Sigmoid colon (tissue), 7 donors: Measurements from ENCODE around the gene PARP6. TPM values are rescaled to one million over a fixed set of nuclear protein-coding genes. Genes with fewer than 3 reads are reported as not detected.

Source experiments
- DNase-seq: peaks from one replicate; pipeline ENCODE4 v3.0.0-alpha.2; 2019
- H3K27ac ChIP-seq, 4 donors: fragments of 200-600 bp; sonication (generic); one replicate each; pipeline ENCODE4 v1.5.1; 2016 to 2019; ENCODE audit warnings: mild to moderate bottlenecking in 1 of 4
- H3K27me3 ChIP-seq, 3 donors: fragments of 200-600 bp; sonication (generic); one replicate each; pipeline ENCODE4 v1.5.1; 2019; ENCODE audit warnings: mild to moderate bottlenecking in 1 of 3
- H3K36me3 ChIP-seq, 4 donors: fragments of 200-600 bp; sonication (generic); one replicate each; pipeline ENCODE4 v1.5.1; 2016 to 2019
- H3K4me1 ChIP-seq, 4 donors: fragments of 200-600 bp; sonication (generic); one replicate each; pipeline ENCODE4 v1.5.1; 2017 to 2019
- H3K4me3 ChIP-seq, 4 donors: fragments of 200-600 bp; sonication (generic); one replicate each; pipeline ENCODE4 v1.5.1; 2017 to 2019; ENCODE audit warnings: mild to moderate bottlenecking in 2 of 4, moderate library complexity in 1 of 4
- H3K9me3 ChIP-seq, 4 donors: fragments of 200-600 bp in 3 of 4; sonication (generic) in 3 of 4; one replicate each; pipeline versions ENCODE4 v1.5.1 to v1.6.1; 2013 to 2019
- EP300 ChIP-seq, 4 donors: sonication (generic); formaldehyde crosslinking; IDR thresholded peaks; one replicate each; pipeline ENCODE4 v1.6.1; 2017; ENCODE audit warnings: antibody characterized with exemption in 4 of 4
- POLR2A ChIP-seq, 2 donors: fragments of 450-650 bp; IDR thresholded peaks; one replicate each; pipeline ENCODE4 v1.6.1; 2016; ENCODE audit warnings: antibody characterized with exemption in 2 of 2, mild to moderate bottlenecking in 2 of 2, moderate library complexity in 2 of 2
- POLR2AphosphoS5 ChIP-seq, 4 donors: sonication (generic); formaldehyde crosslinking; IDR thresholded peaks; one replicate each; pipeline ENCODE4 v1.6.1; 2017; ENCODE audit warnings: antibody characterized with exemption in 4 of 4
- WGBS, 2 donors: extraction: QIAGEN DNeasy Blood & Tissue Kit; methylation state at CpG; one replicate each; pipeline ENCODE4 v1.1.7; 2013; 5-methylcytosine and 5-hydroxymethylcytosine counted together
- intact Hi-C: fragments of 100-400 bp; cut with DNase I; formaldehyde crosslinking; loops from one replicate; pipeline ENCODE4 v1.15.1; 2023
- polyA plus RNA-seq, 3 donors: library from polyadenylated mRNA; stranded (reverse); fragments of 200-250 nt; gene quantifications; one replicate each; pipeline ENCODE4 v1.2.3, GENCODE V29; 2013
- total RNA-seq, 4 donors: library from RNA; depleted of rRNA; stranded (reverse); fragments of >200 nt; gene quantifications; one replicate each; pipeline ENCODE4 v1.1.0, GENCODE V29; 2016
- TF ChIP-seq, protein P1 (sequence below), 4 experiments: fragments of 450-650 bp in 3 of 4; fragments of 200-600 bp in 1 of 4; IDR thresholded peaks; one replicate each; pipeline ENCODE4 v1.5.1; 2016 to 2019; ENCODE audit warnings: antibody characterized with exemption in 4 of 4, mild to moderate bottlenecking in 3 of 4, moderate library complexity in 2 of 4
- donor health status: healthy with polysubstance abuse.
- donor health status: Bipolar disorder and iron deficiency.
- donor health status: healthy.

Gene PARP6
- total and polyA plus RNA-seq, 7 donors, result 12.5 to 103 (median 41.5) TPM

DNA sequence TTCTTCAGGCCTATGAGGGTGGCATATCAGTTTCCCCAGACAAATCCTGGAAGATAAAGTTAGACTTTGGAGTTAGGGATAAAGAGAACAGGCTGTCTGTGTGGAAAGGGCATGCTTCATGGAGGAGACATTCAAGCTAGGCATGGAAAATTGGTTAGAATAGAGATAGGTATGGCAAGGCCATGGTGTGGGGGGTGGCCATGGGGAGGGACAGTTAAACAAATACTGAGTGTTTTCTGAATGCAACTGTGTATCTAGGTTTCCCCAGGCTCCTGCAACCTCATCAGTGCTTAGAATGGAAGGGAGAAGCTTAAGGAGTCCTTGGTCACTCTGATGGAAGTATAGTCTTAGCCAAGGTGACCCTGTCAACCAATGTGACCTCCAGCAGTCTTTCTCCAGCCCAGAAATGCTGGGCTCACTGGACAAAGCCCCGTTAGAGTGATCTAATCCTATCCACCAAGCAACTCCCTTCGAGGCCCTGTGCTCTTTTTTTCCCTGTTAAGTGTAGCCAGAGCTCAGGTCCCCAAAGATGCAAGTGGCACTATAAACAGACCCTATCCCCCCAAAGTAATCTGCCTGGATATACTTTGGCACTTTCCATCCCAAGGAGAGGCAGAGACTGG, 35.9 kb downstream of the PARP6 start:
- H3K27ac ChIP-seq, result peak overlapping the region in 1 of 4 donors; percentile 27

DNA sequence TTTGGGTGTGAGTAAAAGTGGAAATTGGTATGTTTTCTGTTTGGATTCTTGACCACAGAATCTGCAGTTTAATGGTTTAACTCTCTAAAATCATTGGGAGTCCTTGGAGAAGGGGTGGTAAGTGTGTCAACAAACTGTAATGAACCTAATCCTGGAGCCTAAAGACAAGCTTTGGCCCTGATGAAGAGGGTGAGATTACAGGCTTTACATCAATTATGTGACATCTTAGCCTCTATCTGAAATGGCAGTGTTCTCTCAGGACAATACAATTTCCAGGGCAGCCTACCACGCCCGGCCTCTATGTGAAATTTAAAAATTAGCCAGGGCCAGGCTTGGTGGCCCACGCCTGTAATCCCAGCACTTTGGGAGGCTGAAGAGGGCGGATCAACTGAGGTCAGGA, 37.1 kb downstream of the PARP6 start:
- H3K36me3 ChIP-seq, result peaks cover 0 to 14% (median 1%) of the 10 kb centered on the region in 4 donors
- WGBS, 2 donors, result 74 to 91% methylated on average over 4 of the region's 4 CpGs

More for the DNA sequence above, 35.9 kb downstream of the PARP6 start:
- peaks cover 0 to 26% (median 9%) of the 10 kb centered on the region in 4 donors for H3K36me3 ChIP-seq
- no peaks in the 10 kb centered on the region for H3K9me3 ChIP-seq
- H3K27me3 ChIP-seq, result no peaks in the 10 kb centered on the region
- TF ChIP-seq, protein P1, sequence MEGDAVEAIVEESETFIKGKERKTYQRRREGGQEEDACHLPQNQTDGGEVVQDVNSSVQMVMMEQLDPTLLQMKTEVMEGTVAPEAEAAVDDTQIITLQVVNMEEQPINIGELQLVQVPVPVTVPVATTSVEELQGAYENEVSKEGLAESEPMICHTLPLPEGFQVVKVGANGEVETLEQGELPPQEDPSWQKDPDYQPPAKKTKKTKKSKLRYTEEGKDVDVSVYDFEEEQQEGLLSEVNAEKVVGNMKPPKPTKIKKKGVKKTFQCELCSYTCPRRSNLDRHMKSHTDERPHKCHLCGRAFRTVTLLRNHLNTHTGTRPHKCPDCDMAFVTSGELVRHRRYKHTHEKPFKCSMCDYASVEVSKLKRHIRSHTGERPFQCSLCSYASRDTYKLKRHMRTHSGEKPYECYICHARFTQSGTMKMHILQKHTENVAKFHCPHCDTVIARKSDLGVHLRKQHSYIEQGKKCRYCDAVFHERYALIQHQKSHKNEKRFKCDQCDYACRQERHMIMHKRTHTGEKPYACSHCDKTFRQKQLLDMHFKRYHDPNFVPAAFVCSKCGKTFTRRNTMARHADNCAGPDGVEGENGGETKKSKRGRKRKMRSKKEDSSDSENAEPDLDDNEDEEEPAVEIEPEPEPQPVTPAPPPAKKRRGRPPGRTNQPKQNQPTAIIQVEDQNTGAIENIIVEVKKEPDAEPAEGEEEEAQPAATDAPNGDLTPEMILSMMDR (IDR thresholded peaks at IDR 0.05), result no peak
- TF ChIP-seq POLR2AphosphoS5 (IDR thresholded peaks at IDR 0.05), result no peak
- TF ChIP-seq EP300 (IDR thresholded peaks at IDR 0.05), result no peak
- no peak for TF ChIP-seq POLR2A (IDR thresholded peaks at IDR 0.05)
- H3K4me1 ChIP-seq, result peaks cover 0 to 24% (median 9%) of the 10 kb centered on the region in 4 donors
- 93 to 95% methylated on average over 2 of the region's 2 CpGs for WGBS, 2 donors
- no peak for DNase-seq
- intact Hi-C loops, result no loop called here
- H3K4me3 ChIP-seq, result no peak overlapping the region

DNA sequence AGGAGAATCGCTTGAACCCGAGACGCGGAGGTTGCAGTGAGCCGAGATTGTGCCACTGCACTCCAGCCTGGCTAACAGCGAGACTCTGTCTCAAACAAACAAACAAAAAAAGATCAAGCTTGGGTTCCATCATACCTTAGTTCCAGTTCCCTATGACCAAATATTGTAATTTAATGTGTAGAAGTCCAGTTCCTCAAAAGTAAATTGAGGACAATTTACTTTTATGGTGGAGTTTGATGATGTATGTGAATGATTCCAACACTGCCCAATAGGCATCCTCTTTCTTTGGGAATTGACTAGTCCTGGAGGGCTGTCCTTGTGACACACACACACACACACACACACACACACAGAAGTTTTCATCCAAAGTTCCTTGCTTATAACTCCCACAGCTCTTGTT, 38.6 kb downstream of the PARP6 start:
- Histone ChIP-seq H3K9me3 (no peaks in the 10 kb centered on the region), H3K27ac (no peak overlapping the region), H3K36me3 (peaks cover 0 to 1% (median 0%) of the 10 kb centered on the region in 4 donors), H3K4me3 (no peak overlapping the region), H3K4me1 (peaks cover 0 to 35% (median 17%) of the 10 kb centered on the region in 4 donors), H3K27me3 (no peaks in the 10 kb centered on the region)
- WGBS, 2 donors, result 96 to 97% methylated on average over 6 of the region's 6 CpGs
- no peak for TF ChIP-seq POLR2A (IDR thresholded peaks at IDR 0.05)
- TF ChIP-seq POLR2AphosphoS5 (IDR thresholded peaks at IDR 0.05), result no peak
- no peak for TF ChIP-seq EP300 (IDR thresholded peaks at IDR 0.05)
- TF ChIP-seq, protein P1 (IDR thresholded peaks at IDR 0.05), result no peak
- DNase-seq, result no peak
- intact Hi-C loops, result no loop called here

More for the DNA sequence above, 37.1 kb downstream of the PARP6 start:
- TF ChIP-seq POLR2A (IDR thresholded peaks at IDR 0.05) (no peak), EP300 (IDR thresholded peaks at IDR 0.05) (no peak)
- TF ChIP-seq, protein P1 (IDR thresholded peaks at IDR 0.05), result no peak
- DNase-seq, result no peak
- Histone ChIP-seq H3K27me3 (no peaks in the 10 kb centered on the region), H3K4me3 (no peak overlapping the region), H3K4me1 (peaks cover 0 to 24% (median 9%) of the 10 kb centered on the region in 4 donors), H3K27ac (no peak overlapping the region), H3K9me3 (no peaks in the 10 kb centered on the region)
- intact Hi-C loops, result no loop called here

- WGBS, 2 donors, result 1 to 3% methylated on average over 16 of the region's 16 CpGs
- Histone ChIP-seq H3K4me1 (peaks cover 0 to 43% (median 35%) of the 10 kb centered on the region in 4 donors), H3K36me3 (no peaks in the 10 kb centered on the region), H3K27me3 (no peaks in the 10 kb centered on the region), H3K4me3 (peak overlapping the region; percentile 47 to 90 (median 68)), H3K9me3 (no peaks in the 10 kb centered on the region), H3K27ac (peak overlapping the region; percentile 92 to 99 (median 96))
- TF ChIP-seq, protein P1 (IDR thresholded peaks at IDR 0.05), result no peak
- TF ChIP-seq POLR2A (IDR thresholded peaks at IDR 0.05) (no peak), POLR2AphosphoS5 (IDR thresholded peaks at IDR 0.05) (peak in 1 of 4 donors; percentile 48), EP300 (IDR thresholded peaks at IDR 0.05) (no peak)
- DNase-seq, result no peak
- intact Hi-C loops, result loop anchor here (2.0 kb wide), 2 partner anchors 29 to 41 kb away; partner anchors contain the start of gene PARP6
These were observed 40.4 kb downstream of the PARP6 start for GRCh38 chr15:72231833-72232478.
